AG04449 (cell line): Measurements from ENCODE around the gene DUSP2.

Source experiments
- CTCF ChIA-PET: fragments of 350-600 bp; formaldehyde crosslinking; extraction: SDS; loops from one replicate; lab custom pipeline; 2021; ENCODE audit warnings: antibody characterized with exemption; lab: Yijun Ruan, JAX
- POLR2A ChIA-PET: fragments of 400-600, 350-600 bp; formaldehyde crosslinking; extraction: SDS; loops from one replicate; lab custom pipeline; 2020; ENCODE audit warnings: antibody characterized with exemption, inconsistent platforms; lab: Yijun Ruan, JAX
- DNase-seq: peaks from one replicate; pipeline ENCODE4 v3.0.0-alpha.2; 2010; ENCODE audit warnings: low read depth, low spot score
- H3K4me3 ChIP-seq: 2 replicates; pipeline ENCODE4 v1.5.1; 2011; ENCODE audit warnings: low read depth, mild to moderate bottlenecking, control low read depth, low read length
- TF ChIP-seq, protein P1 (sequence below): IDR thresholded peaks from one replicate; pipeline ENCODE4 v1.5.1; 2011; ENCODE audit warnings: mild to moderate bottlenecking, moderate library complexity, low read length, control low read depth, inconsistent platforms; ENCODE audit not compliant: insufficient read depth; ENCODE audit errors: missing control alignments

DUSP2 gene

GRCh38 chr2:96159084-96159830 lies 14.0 kb upstream of the DUSP2 start:
- DNase-seq = no peak
- ChIA-PET POLR2A (no interaction called here), CTCF (interaction anchor here (0.8 to 1.2 kb wide), 5 partner anchors 9 to 137 kb away, joined by 3 to 4 read pairs (median 3); no protein-coding TSS in a partner anchor)
- H3K4me3 ChIP-seq = no peak overlapping the region
- TF ChIP-seq, protein P1, sequence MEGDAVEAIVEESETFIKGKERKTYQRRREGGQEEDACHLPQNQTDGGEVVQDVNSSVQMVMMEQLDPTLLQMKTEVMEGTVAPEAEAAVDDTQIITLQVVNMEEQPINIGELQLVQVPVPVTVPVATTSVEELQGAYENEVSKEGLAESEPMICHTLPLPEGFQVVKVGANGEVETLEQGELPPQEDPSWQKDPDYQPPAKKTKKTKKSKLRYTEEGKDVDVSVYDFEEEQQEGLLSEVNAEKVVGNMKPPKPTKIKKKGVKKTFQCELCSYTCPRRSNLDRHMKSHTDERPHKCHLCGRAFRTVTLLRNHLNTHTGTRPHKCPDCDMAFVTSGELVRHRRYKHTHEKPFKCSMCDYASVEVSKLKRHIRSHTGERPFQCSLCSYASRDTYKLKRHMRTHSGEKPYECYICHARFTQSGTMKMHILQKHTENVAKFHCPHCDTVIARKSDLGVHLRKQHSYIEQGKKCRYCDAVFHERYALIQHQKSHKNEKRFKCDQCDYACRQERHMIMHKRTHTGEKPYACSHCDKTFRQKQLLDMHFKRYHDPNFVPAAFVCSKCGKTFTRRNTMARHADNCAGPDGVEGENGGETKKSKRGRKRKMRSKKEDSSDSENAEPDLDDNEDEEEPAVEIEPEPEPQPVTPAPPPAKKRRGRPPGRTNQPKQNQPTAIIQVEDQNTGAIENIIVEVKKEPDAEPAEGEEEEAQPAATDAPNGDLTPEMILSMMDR = no peak

DNA sequence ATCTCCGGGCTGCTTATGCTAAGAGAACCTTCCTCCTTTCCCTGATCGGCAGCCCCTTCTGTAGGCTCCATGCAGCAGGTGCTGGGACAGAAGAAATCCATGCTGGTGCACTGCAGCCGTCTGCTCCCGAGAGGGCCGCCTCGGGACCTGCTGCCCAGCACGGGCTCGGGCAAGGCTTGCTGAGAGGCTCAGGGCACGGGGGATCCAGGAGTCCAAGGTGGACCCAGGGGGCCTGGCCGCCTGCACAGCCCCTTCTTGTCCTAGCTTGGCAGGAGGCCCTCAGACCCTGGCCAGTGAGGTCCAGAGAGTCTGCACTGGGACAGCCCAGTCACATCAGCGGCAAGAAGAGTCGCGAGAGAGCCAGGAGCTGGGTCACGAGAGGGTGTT lies 13.3 kb upstream of the DUSP2 start:
- TF ChIP-seq, protein P1 = no peak
- no peak overlapping the region for H3K4me3 ChIP-seq
- ChIA-PET CTCF (interaction anchor here (0.9 to 1.5 kb wide), 7 partner anchors 9 to 166 kb away, joined by 3 to 5 read pairs (median 3); no protein-coding TSS in a partner anchor), POLR2A (no interaction called here)
- no peak for DNase-seq

GRCh38 chr2:96157649-96158553 lies 12.7 kb upstream of the DUSP2 start:
- TF ChIP-seq, protein P1 = no peak
- ChIA-PET POLR2A (no interaction called here), CTCF (interaction anchor here (0.9 to 1.5 kb wide), 6 partner anchors 8 to 166 kb away, joined by 3 to 5 read pairs (median 3); no protein-coding TSS in a partner anchor)
- no peak overlapping the region for H3K4me3 ChIP-seq
- no peak for DNase-seq

- ChIA-PET CTCF (interaction anchor here (0.6 to 1.5 kb wide), 3 partner anchors 18 to 165 kb away, joined by 3 read pairs; no protein-coding TSS in a partner anchor), POLR2A (no interaction called here)
- DNase-seq = no peak
- H3K4me3 ChIP-seq = no peak overlapping the region
- TF ChIP-seq, protein P1 = no peak
These were observed 11.8 kb upstream of the DUSP2 start for GRCh38 chr2:96156926-96157648.

GRCh38 chr2:96156011-96156820 lies 11.0 kb upstream of the DUSP2 start:
- no peak for DNase-seq
- CTCF ChIA-PET = interaction anchor here (0.6 to 0.9 kb wide), 2 partner anchors 17 to 18 kb away, joined by 3 read pairs; no protein-coding TSS in a partner anchor

More at GRCh38 chr2:96156011-96156820, 11.0 kb upstream of the DUSP2 start:
- TF ChIP-seq, protein P1 = no peak
- POLR2A ChIA-PET = no interaction called here
- no peak overlapping the region for H3K4me3 ChIP-seq
